ENCODE measurements around the gene LCOR. TPM values are rescaled to one million over a fixed set of nuclear protein-coding genes. Genes with fewer than 3 reads are reported as not detected.

The LCOR gene
- total RNA-seq, 1 donor from 2014 or later = 35.3 TPM

- H3K4me3 ChIP-seq = no peak overlapping the region
- no peak for DNase-seq (ENCODE audit: low spot score)
- H4K20me1 ChIP-seq (ENCODE audit: low read depth) = no peaks in the 10 kb centered on the region
- H3K9me3 ChIP-seq (ENCODE audit: low read depth) = no peaks in the 10 kb centered on the region
- H3K27me3 ChIP-seq = no peaks in the 10 kb centered on the region
- Mint-ChIP-seq H3K9me3 (peaks cover 20% of the 10 kb centered on the region), H3K27ac (no peak overlapping the region), H3K27me3 (ENCODE audit: insufficient read depth, low read depth) (peaks cover 5% of the 10 kb centered on the region), H3K4me3 (no peak overlapping the region), H3K36me3 (no peaks in the 10 kb centered on the region), H3K4me1 (no peaks in the 10 kb centered on the region)
- H3F3A ChIP-seq (ENCODE audit: low read depth) = no peaks in the 10 kb centered on the region
- no peak overlapping the region for H3K9ac ChIP-seq
- no peak overlapping the region for H2AFZ ChIP-seq (replicated peaks)
- TF ChIP-seq EZH2phosphoT487 (IDR thresholded peaks at IDR 0.05) (no peak), CTCF (IDR thresholded peaks at IDR 0.05) (no peak), EZH2 (IDR thresholded peaks at IDR 0.05) (no peak)
- H3K79me2 ChIP-seq (ENCODE audit: low read depth) = no peaks in the 10 kb centered on the region
- H3K36me3 ChIP-seq = no peaks in the 10 kb centered on the region
- no peaks in the 10 kb centered on the region for H3K4me1 ChIP-seq
- H3K4me2 ChIP-seq = no peak overlapping the region
- H3K27ac ChIP-seq = no peak overlapping the region
Observed at GRCh38 chr10:97006364-97006763, 174.3 kb downstream of the LCOR start.

GRCh38 chr10:97007417-97007816 is 175.3 kb downstream of the LCOR start:
- Histone ChIP-seq H3K27me3 (no peaks in the 10 kb centered on the region), H3K4me1 (no peaks in the 10 kb centered on the region), H3K4me2 (no peak overlapping the region), H3K9ac (no peak overlapping the region), H3K9me3 (ENCODE audit: low read depth) (no peaks in the 10 kb centered on the region), H3K4me3 (no peak overlapping the region), H4K20me1 (ENCODE audit: low read depth) (no peaks in the 10 kb centered on the region), H3K79me2 (ENCODE audit: low read depth) (no peaks in the 10 kb centered on the region), H2AFZ (replicated peaks) (no peak overlapping the region), H3K36me3 (no peaks in the 10 kb centered on the region), H3K27ac (no peak overlapping the region), H3F3A (ENCODE audit: low read depth) (no peaks in the 10 kb centered on the region)
- Mint-ChIP-seq H3K27ac (no peak overlapping the region), H3K4me3 (no peak overlapping the region), H3K9me3 (peaks cover 20% of the 10 kb centered on the region), H3K36me3 (no peaks in the 10 kb centered on the region), H3K27me3 (ENCODE audit: insufficient read depth, low read depth) (peaks cover 9% of the 10 kb centered on the region), H3K4me1 (no peaks in the 10 kb centered on the region)
- TF ChIP-seq EZH2phosphoT487 (IDR thresholded peaks at IDR 0.05) (no peak), CTCF (IDR thresholded peaks at IDR 0.05) (no peak), EZH2 (IDR thresholded peaks at IDR 0.05) (no peak)
- DNase-seq (ENCODE audit: low spot score) = no peak

- no peaks in the 10 kb centered on the region for H3F3A ChIP-seq (ENCODE audit: low read depth)
- H2AFZ ChIP-seq (replicated peaks) = no peak overlapping the region
- H3K9me3 ChIP-seq (ENCODE audit: low read depth) = no peaks in the 10 kb centered on the region
- no peak overlapping the region for H3K4me3 ChIP-seq
- no peaks in the 10 kb centered on the region for H3K4me1 ChIP-seq
- no peaks in the 10 kb centered on the region for H3K79me2 ChIP-seq (ENCODE audit: low read depth)
- H3K4me3 Mint-ChIP-seq = no peak overlapping the region
- H3K36me3 Mint-ChIP-seq = no peaks in the 10 kb centered on the region
- TF ChIP-seq CTCF (IDR thresholded peaks at IDR 0.05) (no peak), EZH2phosphoT487 (IDR thresholded peaks at IDR 0.05) (no peak), EZH2 (IDR thresholded peaks at IDR 0.05) (no peak)
- H3K27me3 ChIP-seq = no peaks in the 10 kb centered on the region
- no peaks in the 10 kb centered on the region for H3K4me1 Mint-ChIP-seq
- no peak overlapping the region for H3K4me2 ChIP-seq
- no peak overlapping the region for H3K27ac ChIP-seq
- H3K27ac Mint-ChIP-seq = no peak overlapping the region
- no peaks in the 10 kb centered on the region for H3K36me3 ChIP-seq
- peaks cover 20% of the 10 kb centered on the region for H3K9me3 Mint-ChIP-seq
- H3K9ac ChIP-seq = no peak overlapping the region
- DNase-seq (ENCODE audit: low spot score) = no peak
- H4K20me1 ChIP-seq (ENCODE audit: low read depth) = no peaks in the 10 kb centered on the region
- peaks cover 16% of the 10 kb centered on the region for H3K27me3 Mint-ChIP-seq (ENCODE audit: insufficient read depth, low read depth)
Observed at GRCh38 chr10:97010695-97011206, 178.7 kb downstream of the LCOR start.

All from neural progenitor cell (in vitro differentiated cells).